Suppressor macrophage treated with lipopolysaccharide for 4 hours (primary cell): Measurements from ENCODE around the gene HDAC9.

ENCODE experiments used
- DNase-seq: peaks from one replicate; pipeline ENCODE4 v3.0.0-alpha.2; 2020

The HDAC9 gene

DNA sequence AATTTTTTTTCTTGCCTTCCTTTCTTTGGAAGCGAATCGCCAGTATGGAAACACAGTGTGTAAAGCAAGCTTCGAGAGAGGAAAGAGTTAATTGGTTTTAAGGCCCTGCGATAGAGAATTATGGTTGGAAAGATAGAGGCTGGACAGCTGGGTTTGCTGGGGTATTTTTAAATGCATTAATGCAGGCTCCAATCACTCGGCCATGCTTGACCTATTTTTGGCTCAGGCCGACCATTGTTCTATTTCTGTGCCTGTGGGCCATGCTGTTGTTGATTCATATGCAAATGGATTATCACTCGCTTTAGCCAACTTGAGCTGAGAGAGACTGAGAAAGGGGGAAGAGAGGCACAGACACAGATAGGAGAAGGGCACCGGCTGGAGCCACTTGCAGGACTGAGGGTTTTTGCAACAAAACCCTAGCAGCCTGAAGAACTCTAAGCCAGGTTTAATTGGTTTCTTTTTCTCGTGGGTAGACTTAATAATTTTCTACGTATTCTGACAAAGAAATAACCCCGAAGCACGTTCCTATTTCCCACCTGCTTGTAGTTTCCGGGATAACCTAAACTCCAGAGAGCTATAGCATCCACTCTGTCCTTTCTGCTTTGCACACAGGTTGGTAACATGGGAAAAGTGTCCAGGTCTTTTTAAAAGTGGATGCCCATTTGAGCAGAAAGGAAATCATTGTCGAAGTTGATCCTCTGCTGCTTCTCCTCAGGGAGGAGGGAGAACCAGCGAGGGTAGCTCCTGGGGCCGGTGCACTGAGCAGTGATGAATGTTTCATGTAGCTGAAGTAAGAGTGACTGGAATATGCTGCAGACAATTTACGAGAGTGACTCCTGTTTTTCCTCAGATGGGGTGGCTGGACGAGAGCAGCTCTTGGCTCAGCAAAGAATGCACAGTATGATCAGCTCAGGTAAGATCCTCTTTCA, at the start of gene HDAC9:
Gene HDAC9 (plus strand): TSS at position 338 of the 929 bp plus-strand sequence. CDS start 554 bp downstream, at position 892.
- peak; percentile 74 for DNase-seq

DNA sequence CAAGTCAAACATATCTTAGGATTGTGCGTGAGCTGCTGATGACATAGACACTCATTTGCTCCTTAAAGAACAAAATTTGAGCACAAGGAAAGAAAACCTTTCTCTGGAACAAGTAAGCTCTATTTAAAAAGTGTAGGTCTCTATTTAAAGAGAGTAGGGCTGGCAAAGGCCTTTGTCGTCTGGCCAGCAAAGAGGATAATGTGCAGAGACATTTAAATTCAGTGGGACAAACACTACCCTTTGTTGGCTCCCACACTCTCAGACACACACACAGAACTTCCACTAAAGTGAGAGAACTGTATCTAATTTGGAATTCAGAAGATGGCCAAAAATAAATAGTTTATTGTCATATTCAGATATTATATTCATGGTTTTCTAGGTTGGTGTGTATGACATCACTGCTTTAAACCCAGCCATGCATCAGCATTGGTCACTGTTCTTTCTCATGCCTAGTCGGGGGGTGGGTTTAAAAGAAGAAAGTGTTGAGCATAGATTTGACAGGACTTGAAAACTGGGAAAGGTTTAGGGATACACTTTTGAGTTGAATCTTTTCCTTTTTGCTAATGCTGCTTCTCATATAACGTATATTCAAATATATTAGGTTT, 49.5 kb upstream of the HDAC9 start:
- no peak for DNase-seq

DNA sequence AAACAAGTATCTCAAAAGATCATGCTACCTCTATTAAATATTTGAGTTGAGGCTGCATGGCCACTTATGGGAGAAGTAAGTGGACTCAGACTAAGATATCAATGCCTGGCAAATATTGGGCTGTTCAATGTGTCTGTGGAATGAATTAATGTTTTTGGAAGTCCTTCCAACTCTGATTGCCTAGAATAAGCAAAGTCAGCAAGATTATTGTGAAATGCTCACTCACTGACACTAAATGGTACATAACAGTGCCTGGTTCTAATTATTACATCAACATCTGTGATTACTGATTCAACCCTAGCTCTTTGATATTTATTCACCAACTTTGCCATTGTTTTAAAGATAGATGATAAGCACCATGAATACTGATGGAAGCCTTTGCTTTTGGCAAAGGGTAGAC, 45.5 kb upstream of the HDAC9 start:
- DNase-seq: no peak

DNA sequence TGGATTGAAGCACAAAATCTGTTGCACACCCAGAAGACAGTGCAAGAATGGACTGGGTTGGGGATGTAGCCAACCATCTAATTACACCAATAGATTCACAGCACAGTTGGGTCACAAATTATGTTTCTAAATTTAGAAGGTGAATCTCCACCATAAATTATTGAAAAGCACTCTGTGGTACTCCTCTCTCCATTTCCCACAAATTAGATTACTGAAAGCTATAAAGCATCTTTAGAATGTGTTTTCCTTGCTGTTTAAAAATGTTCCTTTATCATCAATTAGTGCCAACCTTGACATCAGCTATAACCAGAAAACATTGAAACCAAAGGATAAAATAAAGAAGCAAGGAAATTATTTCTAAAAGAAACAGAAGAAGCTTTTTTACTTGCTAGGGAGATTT, 39.9 kb upstream of the HDAC9 start:
- DNase-seq: no peak

DNA sequence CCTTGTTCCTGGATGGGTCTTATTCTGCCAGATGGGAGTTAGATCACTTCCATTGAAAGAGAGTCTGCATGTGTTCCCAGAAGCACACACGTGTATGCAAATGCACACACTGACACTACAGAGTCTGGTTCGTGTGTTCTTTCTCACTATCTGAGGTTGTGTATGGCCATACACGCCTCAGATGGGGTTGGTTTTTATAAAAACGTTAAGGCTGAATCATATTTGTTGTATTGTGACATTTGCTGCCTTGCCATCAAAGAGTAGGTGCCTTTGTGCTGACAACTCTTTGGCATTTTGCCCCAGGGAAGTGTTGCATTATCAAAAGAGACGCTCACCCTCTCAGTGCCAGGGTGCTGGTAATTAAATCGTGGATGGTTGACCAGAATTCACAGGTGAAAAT, 37.7 kb upstream of the HDAC9 start:
- DNase-seq: peak; percentile 20

DNA sequence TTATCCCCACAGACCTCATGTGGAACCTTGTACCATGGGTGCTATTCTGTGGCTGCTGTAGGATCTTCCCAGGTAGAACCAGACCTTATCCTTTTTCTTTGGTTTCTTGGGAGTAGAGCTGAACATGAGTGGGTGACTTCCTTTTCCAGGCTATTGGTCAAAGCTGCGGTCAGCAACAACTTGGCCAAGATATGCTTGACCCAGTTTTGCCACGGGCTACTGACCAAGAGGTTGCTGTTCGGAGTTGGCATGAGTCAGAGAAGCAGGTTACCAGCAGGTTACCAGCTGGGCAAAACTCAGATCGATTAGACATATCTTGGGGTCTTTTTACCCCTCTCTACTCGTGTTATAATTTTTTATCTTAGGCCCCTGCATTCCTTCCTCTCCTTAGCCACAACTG, 36.7 kb upstream of the HDAC9 start:
- no peak for DNase-seq

DNA sequence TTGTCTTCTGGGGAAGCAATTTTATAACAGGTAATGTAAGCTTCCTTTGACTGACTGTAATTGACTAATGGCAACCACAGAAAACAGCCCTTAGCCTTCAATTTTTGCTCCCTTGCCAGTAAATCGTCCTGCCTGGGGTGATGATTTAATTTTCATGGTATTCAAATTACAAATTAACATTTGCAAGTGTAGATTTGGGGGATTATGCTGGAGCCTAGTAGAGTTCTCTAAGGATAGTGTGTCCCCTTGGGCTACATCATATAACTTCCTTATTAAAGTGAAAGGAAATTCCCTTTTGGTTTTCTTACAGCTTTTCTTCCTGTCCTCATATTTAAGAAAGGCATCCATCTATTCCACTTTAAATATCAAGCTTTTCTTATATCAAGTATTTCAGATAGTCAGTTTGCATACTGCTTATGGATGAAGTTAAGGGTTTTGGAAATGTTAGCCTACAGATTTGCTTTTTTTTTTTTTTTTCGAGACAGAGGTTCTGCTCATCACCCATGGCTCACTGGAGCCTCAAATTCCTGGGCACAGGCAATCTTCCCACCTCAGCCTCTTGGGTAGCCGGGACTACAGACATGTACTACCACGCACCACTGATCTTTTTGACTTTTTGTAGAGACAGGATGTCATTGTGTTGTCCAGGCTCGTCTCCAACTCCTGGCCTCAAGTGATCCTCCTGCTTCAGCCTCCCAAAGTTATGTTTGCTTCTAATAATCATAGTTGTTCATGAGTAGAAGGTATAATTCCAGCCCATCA, 35.9 kb upstream of the HDAC9 start:
- DNase-seq: peak; percentile 23

DNA sequence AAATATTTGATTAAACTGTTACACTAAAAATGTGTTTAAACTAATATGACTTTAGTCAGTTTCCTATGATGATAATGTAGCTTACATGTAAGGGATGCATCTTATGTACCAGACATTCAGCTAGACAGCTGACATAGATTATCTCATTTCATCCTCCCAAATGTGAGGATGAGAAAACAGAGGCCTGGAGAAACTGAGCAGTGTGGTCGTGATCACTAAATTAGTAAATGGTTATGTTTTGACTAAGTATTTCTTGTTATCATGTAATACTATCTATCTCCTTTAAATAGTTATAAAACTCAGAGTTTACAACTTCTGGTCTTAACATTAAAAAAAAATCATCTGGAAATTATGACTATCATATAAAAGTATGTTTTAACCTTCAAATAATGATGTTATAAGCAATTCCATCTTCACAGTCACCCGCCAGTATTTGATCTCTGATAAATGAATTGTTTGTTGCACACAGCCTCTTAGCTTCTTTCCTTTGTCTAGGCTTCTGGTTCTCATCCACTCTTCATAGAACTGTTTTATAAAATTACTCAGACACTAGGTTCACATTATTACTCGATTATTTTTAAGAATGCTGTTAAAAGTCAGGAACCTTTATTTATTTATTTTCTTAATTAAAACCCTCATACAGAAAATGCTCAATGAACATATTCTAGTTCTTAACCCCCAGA, 33.6 kb upstream of the HDAC9 start:
- DNase-seq: no peak

DNA sequence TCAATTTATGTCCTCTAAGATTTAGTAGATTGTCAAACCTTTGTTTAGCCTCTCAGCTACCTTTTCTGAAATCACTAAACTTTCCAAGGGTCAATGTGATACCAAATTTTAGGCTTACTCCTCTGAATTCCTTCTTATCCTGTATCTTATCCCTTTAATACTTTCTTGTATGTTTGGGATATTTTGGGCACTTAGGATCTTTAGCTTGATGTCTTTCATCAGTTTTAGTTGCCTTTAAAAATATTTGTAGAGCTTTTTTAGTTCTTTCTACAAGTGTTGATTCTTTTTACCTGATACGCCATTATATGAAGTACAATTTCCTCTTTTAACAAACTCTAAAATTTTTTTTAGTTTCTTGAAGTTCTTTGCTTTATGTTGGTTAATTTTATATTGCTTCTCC, 30.7 kb upstream of the HDAC9 start:
- DNase-seq: no peak

DNA sequence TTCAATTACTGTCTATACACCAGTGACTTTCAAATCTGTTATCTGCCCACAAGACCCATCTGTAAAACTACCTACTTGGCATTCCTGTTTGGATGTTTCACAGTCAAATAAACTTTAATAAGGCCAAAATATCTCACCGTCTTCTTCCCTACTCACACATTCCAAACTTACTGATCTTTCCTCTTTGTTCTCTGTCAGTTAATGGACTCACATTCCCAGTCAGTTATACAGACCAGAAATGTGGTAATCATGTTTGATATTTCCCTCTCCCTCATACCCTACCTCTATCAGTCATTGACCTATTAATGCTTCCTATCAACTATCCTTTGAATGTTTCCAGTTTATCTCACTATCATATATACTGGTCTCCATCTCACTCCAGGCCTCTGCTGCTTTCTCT, 28.5 kb upstream of the HDAC9 start:
- DNase-seq: no peak

DNA sequence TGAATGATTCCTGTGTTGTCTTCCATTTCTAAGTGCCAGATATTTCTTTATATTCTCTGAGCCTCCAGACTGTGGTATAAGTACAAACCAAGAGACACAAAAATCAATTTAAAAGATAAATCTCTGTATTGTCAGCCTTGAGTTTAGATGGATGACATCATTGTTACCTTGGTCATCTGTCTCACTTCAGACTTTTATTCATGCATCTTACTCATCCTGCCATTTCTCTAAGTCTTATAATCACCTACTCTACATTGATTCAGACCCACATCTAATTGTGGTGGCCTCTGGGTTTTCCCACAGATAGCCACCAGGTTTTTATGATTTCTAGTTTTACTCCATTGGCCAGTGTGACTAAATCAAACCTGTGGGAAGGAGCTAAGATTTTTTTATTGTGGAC, 26.8 kb upstream of the HDAC9 start:
- peak; percentile 5 for DNase-seq

DNA sequence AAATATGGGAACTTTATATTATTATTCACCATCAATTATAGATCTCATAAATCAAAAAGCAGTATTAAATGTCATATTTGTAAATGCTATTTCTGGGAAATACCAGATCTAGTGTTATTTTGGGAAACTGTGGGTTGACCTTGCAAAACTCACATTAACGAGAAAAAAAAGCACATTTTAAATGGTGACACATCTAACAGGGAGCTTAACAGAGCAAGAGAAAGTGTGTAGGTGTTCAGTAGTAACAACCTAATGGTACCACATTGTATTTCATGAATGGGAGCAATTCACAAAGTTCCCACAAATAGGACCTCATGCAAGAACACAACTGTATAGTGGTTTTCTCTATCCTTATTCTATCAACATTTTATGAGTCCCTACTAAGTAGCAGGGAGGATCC, 26.2 kb upstream of the HDAC9 start:
- DNase-seq: peak; percentile 30

DNA sequence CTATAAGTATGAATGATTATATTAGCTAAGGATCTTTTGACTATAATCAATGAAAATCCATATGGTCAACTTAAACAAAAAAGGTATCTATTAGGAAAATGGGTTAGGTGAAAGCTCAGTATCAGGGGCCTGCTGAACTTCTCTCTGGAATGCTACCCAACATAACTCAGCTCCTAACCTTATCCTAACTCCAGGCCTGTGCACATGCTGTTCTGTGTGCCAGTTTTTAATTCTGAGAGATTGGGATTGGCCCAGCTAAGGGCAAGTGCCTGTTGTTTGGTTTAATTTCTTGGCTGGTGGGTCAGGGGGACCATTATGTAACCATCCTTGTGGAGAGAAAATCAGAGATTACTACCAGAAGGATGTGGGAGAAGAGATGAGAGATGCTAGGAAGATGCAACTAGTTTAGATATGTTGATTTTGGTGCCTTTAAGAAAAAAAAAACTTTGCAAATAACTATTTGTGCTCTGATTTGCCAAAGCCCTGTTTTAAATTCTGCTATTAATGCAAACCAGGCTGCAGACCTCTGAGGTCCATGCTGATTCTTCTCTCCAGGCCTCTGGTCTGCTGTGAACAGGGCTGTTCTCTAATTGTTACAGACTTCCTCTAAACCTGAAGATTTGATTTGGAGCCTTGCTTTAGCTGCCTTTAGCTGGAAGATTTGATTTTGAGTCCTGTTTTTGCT, 23.9 kb upstream of the HDAC9 start:
- DNase-seq: no peak

DNA sequence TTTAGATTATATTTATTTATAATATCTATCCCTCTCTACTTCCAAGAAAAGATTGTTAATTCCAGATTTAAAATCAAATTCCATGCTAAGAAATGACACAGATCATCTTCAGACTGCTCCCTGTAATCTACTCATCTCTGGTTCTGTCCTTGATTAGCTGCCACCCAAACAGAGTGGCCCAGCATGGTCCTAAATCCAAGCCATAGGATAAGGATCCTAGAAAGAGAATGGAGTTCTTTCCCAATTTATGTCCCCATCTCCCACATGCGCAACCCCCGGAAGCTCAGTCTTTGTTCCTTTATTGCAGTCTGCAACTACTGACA, 23.4 kb upstream of the HDAC9 start:
- DNase-seq: no peak

DNA sequence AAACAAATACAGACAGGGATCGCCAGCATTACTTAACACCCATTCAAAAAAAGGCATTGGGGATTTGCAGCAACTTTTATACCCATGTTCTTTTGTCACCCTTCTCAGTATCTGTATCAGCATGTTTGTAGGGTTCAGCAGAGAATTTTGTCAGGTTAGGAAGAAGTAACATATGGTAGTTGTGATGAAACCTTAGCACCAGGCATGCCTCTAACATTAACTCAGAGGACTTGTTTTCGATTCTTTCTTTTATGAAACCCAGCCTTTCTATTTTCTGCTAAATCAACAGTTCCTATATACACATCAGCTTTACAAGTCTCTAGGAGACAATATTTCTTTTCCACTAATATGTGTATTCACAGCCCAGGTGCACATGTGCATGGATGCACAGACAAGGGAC, 22.4 kb upstream of the HDAC9 start:
- DNase-seq: no peak

DNA sequence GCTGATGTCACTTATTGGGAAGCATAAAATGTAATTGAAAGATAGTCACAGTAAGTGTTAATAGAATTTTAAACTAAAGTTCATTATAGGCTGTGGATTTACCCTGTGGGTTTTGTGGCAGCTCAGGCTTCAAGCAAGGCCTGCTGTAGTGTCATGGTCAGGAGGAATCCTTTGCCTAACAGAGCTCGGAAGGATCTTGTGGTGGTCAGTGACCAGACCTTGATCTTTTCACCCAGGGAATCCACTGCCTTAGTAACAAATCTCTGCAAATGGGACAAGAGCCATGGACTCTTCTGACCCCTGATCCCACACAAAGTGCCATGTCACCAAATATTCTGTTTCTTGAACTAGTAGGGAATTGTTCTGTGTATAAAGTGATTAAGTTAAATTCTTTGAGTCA, 20.6 kb upstream of the HDAC9 start:
- no peak for DNase-seq

DNA sequence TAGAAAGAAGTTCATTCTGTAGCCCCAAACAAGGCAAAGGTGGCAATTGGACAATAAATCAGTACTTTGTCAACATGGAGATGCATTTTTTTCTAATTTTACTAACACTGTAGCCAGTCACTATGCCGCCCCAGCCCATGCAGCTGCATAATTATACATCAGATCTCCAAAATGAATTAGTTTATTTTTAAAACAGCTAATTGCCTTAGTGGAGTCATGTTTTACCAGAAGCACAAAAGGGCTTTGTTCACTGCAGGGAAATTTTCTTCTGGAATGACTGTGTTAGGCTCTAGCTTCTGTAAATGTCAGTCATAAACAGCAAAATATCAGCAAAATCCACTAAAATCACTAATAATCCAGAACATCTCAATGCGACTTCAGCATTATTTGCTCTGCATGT, 20.1 kb upstream of the HDAC9 start:
- no peak for DNase-seq

DNA sequence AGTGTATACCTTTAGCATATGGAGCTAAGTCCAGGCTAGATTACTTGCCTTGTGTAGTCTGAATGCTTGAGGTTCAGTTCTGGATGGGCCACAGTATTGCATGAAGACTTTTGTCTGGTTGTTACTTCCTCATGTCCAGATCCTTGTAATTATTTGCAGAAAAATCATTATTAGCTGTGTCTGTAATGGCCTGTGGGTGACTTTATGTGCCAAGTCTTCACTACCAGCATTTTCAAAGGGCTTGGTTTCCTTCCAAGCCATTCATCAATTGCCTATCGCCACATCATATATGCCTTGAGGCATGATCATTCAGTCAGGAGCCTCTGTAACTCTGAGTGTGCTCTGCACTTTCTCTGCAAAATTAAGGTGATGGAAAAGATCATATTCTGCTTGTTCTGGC, 13.8 kb upstream of the HDAC9 start:
- no peak for DNase-seq

DNA sequence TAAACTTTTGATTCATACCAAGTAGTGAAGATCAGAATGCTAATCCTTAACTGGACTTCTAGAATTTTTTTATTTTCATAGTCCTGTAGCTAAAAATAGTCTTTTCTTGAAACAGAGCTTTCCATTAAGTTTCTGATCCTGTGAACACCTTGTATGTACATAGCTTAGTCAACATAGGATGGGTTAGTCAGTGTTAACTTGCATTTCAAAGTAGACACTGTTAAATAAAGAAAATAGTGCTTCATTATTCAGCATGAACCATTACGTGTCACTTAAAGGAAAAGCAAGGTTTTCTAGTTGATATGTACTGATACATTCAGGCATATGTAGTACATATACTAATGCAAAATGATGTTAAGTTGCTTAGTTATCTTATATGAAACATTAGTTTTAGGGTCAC, 7.5 kb upstream of the HDAC9 start:
- DNase-seq: no peak

DNA sequence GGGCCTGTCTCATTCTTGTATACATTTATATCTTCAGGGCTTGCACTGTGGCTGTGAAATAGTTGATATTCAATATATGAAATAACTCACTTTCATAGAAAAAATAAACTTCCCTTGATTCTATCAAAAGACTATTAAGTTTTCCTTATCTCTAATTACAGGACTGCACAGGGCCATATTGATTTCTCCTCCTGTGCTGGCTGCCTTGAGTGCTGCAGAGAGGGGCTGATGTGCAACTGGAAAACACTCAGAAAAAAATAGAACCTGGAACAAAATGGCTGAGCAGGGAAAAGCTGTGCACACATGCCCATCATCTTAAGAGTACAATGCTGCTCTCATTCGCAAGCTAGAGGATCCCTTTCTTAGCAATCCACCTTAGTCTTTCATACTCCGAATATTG, 5.9 kb upstream of the HDAC9 start:
- DNase-seq: no peak

DNA sequence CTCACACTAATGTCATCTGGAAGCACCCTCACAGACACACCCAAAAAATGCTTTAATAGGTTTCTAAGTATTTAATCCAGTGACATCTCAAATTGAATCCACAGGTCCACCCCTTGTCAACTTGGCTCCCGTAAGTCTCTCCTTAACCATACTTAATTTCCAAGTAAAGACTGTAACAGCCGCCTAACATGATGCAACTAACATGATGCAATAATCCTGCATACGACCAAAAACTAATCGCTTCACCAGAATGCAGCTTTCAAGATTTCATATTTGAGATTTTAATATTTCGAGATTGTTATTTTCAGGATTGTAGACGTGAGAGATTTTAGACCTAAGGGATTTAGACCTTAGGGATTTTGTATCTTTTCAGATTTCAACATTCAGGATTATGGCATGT, 3.7 kb upstream of the HDAC9 start:
- peak; percentile 29 for DNase-seq

DNA sequence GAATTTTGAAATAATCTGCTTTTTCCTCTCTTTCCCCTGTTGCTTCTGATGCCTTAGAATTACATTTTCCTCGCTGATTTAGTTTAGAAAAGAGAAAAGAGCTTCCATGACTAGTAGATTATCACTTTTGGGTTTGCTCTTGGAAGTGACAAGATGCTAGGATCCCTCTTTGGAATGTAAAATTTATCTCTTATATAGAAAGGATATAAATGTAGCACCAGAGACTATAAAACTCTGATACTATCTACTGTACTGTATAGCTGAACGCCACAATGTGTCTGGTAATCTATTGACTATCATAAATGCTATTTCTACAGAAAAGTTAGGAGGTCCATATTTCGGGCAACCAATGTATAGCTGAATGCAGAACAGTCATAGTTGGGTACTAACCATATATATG, 1.1 kb upstream of the HDAC9 start:
- DNase-seq: no peak
